ENCODE results near the gene OR56A4.

Gene OR56A4

GRCh38 chr11:5955586-5955985 is 51.2 kb downstream of the OR56A4 start:
- no peak for DNase-seq
